Activated T-cell treated with anti-CD3 and anti-CD28 coated beads for 4 hours (primary cell): ENCODE measurements around the gene CFLAR.
"Not testable (repeated sequence)": the region's sequence is repeated elsewhere in the genome, so short reads cannot be mapped to it uniquely, and the experiment has no call there.

Experiments
- DNase-seq: peaks from one replicate; pipeline ENCODE4 v3.0.0-alpha.2; 2020

The CFLAR gene

GRCh38 chr2:201118961-201119854 is 3.2 kb downstream of the CFLAR start:
- no peak for DNase-seq

- DNase-seq, result no peak
These were observed 6.3 kb downstream of the CFLAR start for GRCh38 chr2:201122276-201122675.

- no peak for DNase-seq
These were observed 10.6 kb downstream of the CFLAR start for GRCh38 chr2:201126308-201127151.

GRCh38 chr2:201127152-201127511 is 11.2 kb downstream of the CFLAR start:
- DNase-seq, result no peak

- no peak for DNase-seq
These were observed 11.6 kb downstream of the CFLAR start for GRCh38 chr2:201127570-201127969.

- no peak for DNase-seq
These were observed 12.1 kb downstream of the CFLAR start for GRCh38 chr2:201128033-201128432.

- no peak for DNase-seq
These were observed 13.1 kb downstream of the CFLAR start for GRCh38 chr2:201128933-201129505.

- DNase-seq, result no peak
These were observed 14.7 kb downstream of the CFLAR start for GRCh38 chr2:201130524-201131186.

- no peak for DNase-seq
These were observed 16.6 kb downstream of the CFLAR start for GRCh38 chr2:201132518-201132917.

- DNase-seq, result no peak
These were observed 19.4 kb downstream of the CFLAR start for GRCh38 chr2:201135386-201135785.

- DNase-seq, result no peak
These were observed 20.9 kb downstream of the CFLAR start for GRCh38 chr2:201136889-201137321.

GRCh38 chr2:201137505-201138400 is 21.8 kb downstream of the CFLAR start:
- no peak for DNase-seq

GRCh38 chr2:201138401-201138970 is 22.5 kb downstream of the CFLAR start:
- no peak for DNase-seq

GRCh38 chr2:201138986-201139781 is 23.2 kb downstream of the CFLAR start:
- not testable (repeated sequence) for DNase-seq

GRCh38 chr2:201139836-201140604 is 24.1 kb downstream of the CFLAR start:
- DNase-seq, result no peak

GRCh38 chr2:201144101-201145051 is 28.4 kb downstream of the CFLAR start:
- no peak for DNase-seq

- DNase-seq, result no peak
These were observed 32.5 kb downstream of the CFLAR start for GRCh38 chr2:201148434-201148990.
